VCaP (cell line): Measurements from ENCODE around the gene SYNPO2L.
"Not testable (repeated sequence)": the region's sequence is repeated elsewhere in the genome, so short reads cannot be mapped to it uniquely, and the experiment has no call there.

Source experiments
- H3K27ac ChIP-seq: fragments of 450-650 bp; 2 replicates; pipeline ENCODE4 v1.5.1; 2017
- CTCF ChIP-seq: fragments of 450-650 bp; conservative IDR thresholded peaks from 2 replicates; pipeline ENCODE4 v1.5.1; 2017; ENCODE audit warnings: mild to moderate bottlenecking, moderate library complexity

Gene SYNPO2L

GRCh38 chr10:73625884-73626752, 29.7 kb downstream of the SYNPO2L start:
- no peak for TF ChIP-seq CTCF
- peak overlapping the region; percentile 80 for H3K27ac ChIP-seq

- H3K27ac ChIP-seq, result peak overlapping the region; percentile 80
- TF ChIP-seq CTCF, result no peak
These were observed 30.6 kb downstream of the SYNPO2L start for GRCh38 chr10:73625004-73625883.

- H3K27ac ChIP-seq, result no peak overlapping the region
- TF ChIP-seq CTCF, result no peak
These were observed 32.8 kb downstream of the SYNPO2L start for GRCh38 chr10:73623056-73623455.

- not testable (repeated sequence) for H3K27ac ChIP-seq
These were observed 34.9 kb downstream of the SYNPO2L start for GRCh38 chr10:73620974-73621373.

DNA sequence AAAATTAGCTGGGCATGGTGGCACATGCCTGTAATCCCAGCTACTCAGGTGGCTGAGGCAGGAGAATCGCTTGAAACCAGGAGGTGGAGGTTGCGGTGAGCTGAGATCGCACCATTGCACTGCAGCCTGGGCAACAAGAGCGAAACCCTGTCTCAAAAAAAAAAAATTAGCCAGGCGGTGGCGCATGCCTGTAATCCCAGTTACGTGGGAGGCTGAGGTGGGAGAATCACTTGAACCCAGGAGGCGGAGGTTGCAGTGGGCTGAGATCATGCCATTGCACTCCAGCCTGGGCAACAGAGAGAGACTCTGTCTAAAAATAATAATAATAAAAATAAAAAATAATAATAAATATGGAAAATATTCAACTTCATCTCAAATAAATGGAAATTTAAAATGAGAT, 38.7 kb downstream of the SYNPO2L start:
- not testable (repeated sequence) for H3K27ac ChIP-seq

- no peak overlapping the region for H3K27ac ChIP-seq
- TF ChIP-seq CTCF, result no peak
These were observed 41.1 kb downstream of the SYNPO2L start for GRCh38 chr10:73614720-73615119.

DNA sequence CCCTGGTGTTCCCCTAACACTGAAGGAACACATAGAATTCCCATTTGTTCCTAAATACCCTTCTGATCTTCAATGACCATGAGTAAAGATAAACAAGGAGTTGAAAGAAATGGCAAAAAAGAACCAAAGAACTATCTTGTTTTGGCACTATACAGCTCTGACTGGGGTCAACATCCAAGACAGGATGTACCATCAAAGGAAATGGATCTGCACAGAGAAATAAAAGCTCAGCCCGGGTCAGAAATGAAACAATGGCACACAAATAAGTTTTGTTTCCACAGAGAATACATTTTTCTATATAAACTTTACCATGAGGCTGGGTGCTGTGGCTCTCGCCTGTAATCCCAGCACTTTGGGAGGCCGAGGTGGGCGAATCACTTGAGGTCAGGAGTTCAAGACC, 46.7 kb downstream of the SYNPO2L start:
- no peak for TF ChIP-seq CTCF
- no peak overlapping the region for H3K27ac ChIP-seq

GRCh38 chr10:73601486-73601921, 54.3 kb downstream of the SYNPO2L start:
- peak overlapping the region; percentile 95 for H3K27ac ChIP-seq
- TF ChIP-seq CTCF, result no peak
